NCI-H2107 (cell line): ENCODE measurements around the gene BABAM2.

ENCODE experiments used
- DNase-seq: peaks from one replicate; lab custom pipeline; 2025; lab: John Stamatoyannopoulos, UW

BABAM2 gene

GRCh38 chr2:28129955-28130695, 239.6 kb downstream of the BABAM2 start:
- DNase-seq: no peak

- no peak for DNase-seq
Measured at GRCh38 chr2:28133778-28134177, 243.2 kb downstream of the BABAM2 start.

GRCh38 chr2:28134262-28134812, 243.8 kb downstream of the BABAM2 start:
- DNase-seq: no peak

GRCh38 chr2:28134857-28135256, 244.3 kb downstream of the BABAM2 start:
- no peak for DNase-seq

- DNase-seq: no peak
Measured at GRCh38 chr2:28135324-28135723, 244.8 kb downstream of the BABAM2 start.

GRCh38 chr2:28135799-28136198, 245.3 kb downstream of the BABAM2 start:
- DNase-seq: no peak

GRCh38 chr2:28136556-28136955, 246.0 kb downstream of the BABAM2 start:
- no peak for DNase-seq

GRCh38 chr2:28137221-28137620, 246.7 kb downstream of the BABAM2 start:
- no peak for DNase-seq

- DNase-seq: no peak
Measured at GRCh38 chr2:28142386-28142785, 251.9 kb downstream of the BABAM2 start.

- no peak for DNase-seq
Measured at GRCh38 chr2:28148000-28148399, 257.5 kb downstream of the BABAM2 start.

GRCh38 chr2:28148566-28148965, 258.0 kb downstream of the BABAM2 start:
- no peak for DNase-seq

- no peak for DNase-seq
Measured at GRCh38 chr2:28150236-28150915, 259.8 kb downstream of the BABAM2 start.

- DNase-seq: no peak
Measured at GRCh38 chr2:28150994-28151393, 260.5 kb downstream of the BABAM2 start.

GRCh38 chr2:28152585-28153280, 262.2 kb downstream of the BABAM2 start:
- no peak for DNase-seq

GRCh38 chr2:28153851-28154250, 263.3 kb downstream of the BABAM2 start:
- no peak for DNase-seq

- no peak for DNase-seq
Measured at GRCh38 chr2:28155086-28155485, 264.6 kb downstream of the BABAM2 start.

- no peak for DNase-seq
Measured at GRCh38 chr2:28155627-28156026, 265.1 kb downstream of the BABAM2 start.

- DNase-seq: no peak
Measured at GRCh38 chr2:28158791-28159190, 268.3 kb downstream of the BABAM2 start.

GRCh38 chr2:28160986-28161425, 270.5 kb downstream of the BABAM2 start:
- DNase-seq: no peak

GRCh38 chr2:28161466-28161865, 270.9 kb downstream of the BABAM2 start:
- DNase-seq: no peak

GRCh38 chr2:28162564-28162963, 272.0 kb downstream of the BABAM2 start:
- no peak for DNase-seq

GRCh38 chr2:28163028-28163427, 272.5 kb downstream of the BABAM2 start:
- DNase-seq: no peak
